CD4-positive, alpha-beta T cell (primary cell): ENCODE data around the gene RAPGEF4. TPM values are rescaled to one million over a fixed set of nuclear protein-coding genes. Genes with fewer than 3 reads are reported as not detected.

Experiments used
- ATAC-seq: fragments of 200-7000 bp; cut with Tn5 transposase; one replicate; pipeline ENCODE4 v1.10.0; 2022; ENCODE audit warnings: mild to moderate bottlenecking; ENCODE audit not compliant: poor library complexity
- CTCF ChIA-PET: fragments of 350-600 bp; sonication (Branson Sonifier 250); formaldehyde crosslinking; loops from one replicate; lab custom pipeline; 2021; ENCODE audit warnings: antibody characterized with exemption, inconsistent platforms; lab: Charles Lee
- POLR2A ChIA-PET: fragments of 350-600 bp; sonication (Branson Sonifier 250); formaldehyde crosslinking; loops from one replicate; lab custom pipeline; 2021; ENCODE audit warnings: antibody characterized with exemption, inconsistent platforms; lab: Charles Lee
- DNase-seq, 14 experiments: peaks; one replicate each; pipeline ENCODE4 v3.0.0-alpha.2; 2013 to 2020; ENCODE audit warnings: mixed read lengths in 2 of 14
- H3K27ac ChIP-seq, 2 donors: one replicate each; pipeline versions ENCODE4 v1.5.1 to v1.7.0; 2013; ENCODE audit warnings: low read length in 2 of 2, low read depth in 1 of 2, mild to moderate bottlenecking in 1 of 2
- H3K27me3 ChIP-seq, 2 experiments: 1 replicate in 1 of 2; 2 replicates in 1 of 2; pipeline versions ENCODE4 v1.6.1 to v1.7.0; 2013; ENCODE audit warnings: low read length in 2 of 2, control low read depth in 1 of 2, mild to moderate bottlenecking in 1 of 2, moderate library complexity in 1 of 2; ENCODE audit not compliant: insufficient read depth in 2 of 2, control insufficient read depth in 1 of 2
- H3K36me3 ChIP-seq: one replicate; pipeline ENCODE4 v1.6.1; 2013; ENCODE audit warnings: low read length, control low read depth; ENCODE audit not compliant: insufficient read depth
- H3K4me1 ChIP-seq: one replicate; pipeline ENCODE4 v1.6.1; 2013; ENCODE audit warnings: low read length, control low read depth; ENCODE audit not compliant: insufficient read depth
- H3K4me3 ChIP-seq: one replicate; pipeline ENCODE4 v1.5.1; 2013; ENCODE audit warnings: mild to moderate bottlenecking, low read length, moderate library complexity
- H3K9me3 ChIP-seq, 2 experiments: 1 replicate in 1 of 2; 2 replicates in 1 of 2; pipeline versions ENCODE4 v1.6.1 to v1.7.0; 2013; ENCODE audit warnings: low read length in 2 of 2, mild to moderate bottlenecking in 2 of 2, control low read depth in 1 of 2, moderate library complexity in 1 of 2; ENCODE audit not compliant: control insufficient read depth in 1 of 2, insufficient read depth in 1 of 2
- H3K27ac Mint-ChIP-seq: one replicate; pipeline ENCODE4 v1.8.0; 2020; ENCODE audit warnings: mixed read lengths
- H3K27me3 Mint-ChIP-seq: one replicate; pipeline ENCODE4 v1.8.0; 2021; ENCODE audit warnings: mixed read lengths
- H3K36me3 Mint-ChIP-seq: one replicate; pipeline ENCODE4 v1.8.0; 2021; ENCODE audit warnings: low read depth, mixed read lengths
- H3K4me1 Mint-ChIP-seq: one replicate; pipeline ENCODE4 v1.8.0; 2021; ENCODE audit warnings: low read depth, mixed read lengths
- H3K4me3 Mint-ChIP-seq: one replicate; pipeline ENCODE4 v1.8.0; 2020; ENCODE audit warnings: mild to moderate bottlenecking, mixed read lengths
- H3K9me3 Mint-ChIP-seq: one replicate; pipeline ENCODE4 v1.8.0; 2020; ENCODE audit warnings: mixed read lengths
- intact Hi-C, 2 experiments: fragments of 100-400 bp; cut with DNase I in 1 of 2; cut with micrococcal nuclease in 1 of 2; formaldehyde crosslinking; loops; one replicate each; pipeline versions ENCODE4 v1.15.1 to v1.9.0; 2023 to 2025; cut with DNase I, micrococcal nuclease
- total RNA-seq, 174 experiments: library from RNA in 2 of 174; stranded (reverse) in 2 of 174; gene quantifications; one replicate each; pipeline ENCODE4 v1.2.3 and lab custom pipeline; 2021 to 2026
- TF ChIP-seq, protein P1 (sequence below): fragments of 200-600 bp; IDR thresholded peaks from one replicate; pipeline ENCODE4 v1.8.0; 2022; ENCODE audit warnings: antibody characterized with exemption, mild to moderate bottlenecking

The RAPGEF4 gene
- total RNA-seq, 2 experiments from 2014 or later: 0.69 to 0.73 TPM

DNA sequence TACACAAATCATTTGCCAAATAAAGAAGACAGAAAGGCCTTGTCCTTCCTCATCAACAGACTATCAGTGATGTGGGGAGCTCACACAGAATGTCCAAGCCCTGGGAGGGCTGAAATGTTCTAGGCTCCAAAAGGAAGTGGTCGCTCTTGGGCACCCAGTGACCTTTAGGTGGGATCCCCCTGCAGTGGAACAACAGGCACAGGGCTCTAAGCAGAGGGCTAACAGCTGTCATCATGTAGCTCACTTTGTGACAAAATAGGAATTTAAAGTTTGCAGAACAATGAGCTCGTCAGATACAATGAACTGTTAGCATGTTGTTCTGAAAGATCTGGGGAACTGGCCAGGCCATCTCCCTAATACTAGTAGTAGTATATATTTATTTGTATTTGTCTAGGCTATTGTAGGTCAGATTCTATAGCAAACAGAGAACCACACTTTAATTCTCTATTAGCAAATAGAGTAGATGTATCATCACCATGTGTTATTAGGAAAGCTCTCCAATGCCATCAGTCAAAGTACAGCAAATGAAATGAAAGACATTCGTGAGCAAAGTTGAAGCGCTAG lies 188.5 kb downstream of the RAPGEF4 start:
- TF ChIP-seq, protein P1, sequence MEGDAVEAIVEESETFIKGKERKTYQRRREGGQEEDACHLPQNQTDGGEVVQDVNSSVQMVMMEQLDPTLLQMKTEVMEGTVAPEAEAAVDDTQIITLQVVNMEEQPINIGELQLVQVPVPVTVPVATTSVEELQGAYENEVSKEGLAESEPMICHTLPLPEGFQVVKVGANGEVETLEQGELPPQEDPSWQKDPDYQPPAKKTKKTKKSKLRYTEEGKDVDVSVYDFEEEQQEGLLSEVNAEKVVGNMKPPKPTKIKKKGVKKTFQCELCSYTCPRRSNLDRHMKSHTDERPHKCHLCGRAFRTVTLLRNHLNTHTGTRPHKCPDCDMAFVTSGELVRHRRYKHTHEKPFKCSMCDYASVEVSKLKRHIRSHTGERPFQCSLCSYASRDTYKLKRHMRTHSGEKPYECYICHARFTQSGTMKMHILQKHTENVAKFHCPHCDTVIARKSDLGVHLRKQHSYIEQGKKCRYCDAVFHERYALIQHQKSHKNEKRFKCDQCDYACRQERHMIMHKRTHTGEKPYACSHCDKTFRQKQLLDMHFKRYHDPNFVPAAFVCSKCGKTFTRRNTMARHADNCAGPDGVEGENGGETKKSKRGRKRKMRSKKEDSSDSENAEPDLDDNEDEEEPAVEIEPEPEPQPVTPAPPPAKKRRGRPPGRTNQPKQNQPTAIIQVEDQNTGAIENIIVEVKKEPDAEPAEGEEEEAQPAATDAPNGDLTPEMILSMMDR: no peak
- H3K27me3 ChIP-seq: peaks cover 0 to 12% of the 10 kb centered on the region in 2 experiments
- ATAC-seq: no peak
- H3K27ac ChIP-seq: no peak overlapping the region
- no peak for DNase-seq
- ChIA-PET POLR2A (interaction anchor here (0.6 kb wide), 1 partner anchor 61 kb away, joined by 3 read pairs; no protein-coding TSS in a partner anchor), CTCF (no interaction called here)
- no peaks in the 10 kb centered on the region for H3K9me3 Mint-ChIP-seq
- intact Hi-C loops: no loop called here
- H3K9me3 ChIP-seq: no peaks in the 10 kb centered on the region
- H3K36me3 Mint-ChIP-seq: no peaks in the 10 kb centered on the region
- peaks cover 4% of the 10 kb centered on the region for H3K27me3 Mint-ChIP-seq
- no peak overlapping the region for H3K4me3 ChIP-seq
- H3K36me3 ChIP-seq: no peaks in the 10 kb centered on the region
- no peaks in the 10 kb centered on the region for H3K4me1 ChIP-seq
- H3K4me1 Mint-ChIP-seq: no peaks in the 10 kb centered on the region
- no peak overlapping the region for H3K4me3 Mint-ChIP-seq
- H3K27ac Mint-ChIP-seq: no peak overlapping the region

DNA sequence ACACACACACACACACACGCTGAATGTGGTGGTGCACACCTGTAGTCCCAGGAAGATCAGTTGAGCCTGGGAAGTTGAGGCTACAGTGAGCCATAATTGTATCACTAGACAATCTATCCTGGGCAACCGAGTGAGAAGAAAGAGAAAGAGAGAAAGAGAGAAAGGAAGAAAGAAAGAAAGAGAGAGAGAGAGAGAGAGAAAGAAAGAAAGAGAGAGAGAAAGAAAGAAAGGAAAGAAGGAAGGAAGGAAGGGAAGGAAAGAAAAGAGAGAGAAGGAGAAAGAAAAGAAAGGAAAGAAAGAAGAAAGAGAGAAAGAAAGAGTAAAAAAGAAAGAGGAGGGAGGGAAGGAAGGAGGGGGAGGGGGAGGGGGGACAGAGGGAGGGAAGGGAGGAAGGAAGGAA lies 190.0 kb downstream of the RAPGEF4 start:
- CTCF ChIA-PET: no interaction called here
- H3K4me3 ChIP-seq: no peak overlapping the region
- TF ChIP-seq, protein P1: no peak
- DNase-seq (no peak), ATAC-seq (no peak)
- Mint-ChIP-seq H3K36me3 (no peaks in the 10 kb centered on the region), H3K27ac (no peak overlapping the region), H3K4me3 (no peak overlapping the region), H3K27me3 (peaks cover 9% of the 10 kb centered on the region), H3K4me1 (no peaks in the 10 kb centered on the region), H3K9me3 (no peaks in the 10 kb centered on the region)
- no peaks in the 10 kb centered on the region for H3K9me3 ChIP-seq
- POLR2A ChIA-PET: no interaction called here
- intact Hi-C loops: no loop called here
- H3K36me3 ChIP-seq: no peaks in the 10 kb centered on the region
- no peak overlapping the region for H3K27ac ChIP-seq
- no peaks in the 10 kb centered on the region for H3K4me1 ChIP-seq
- peaks cover 0 to 20% of the 10 kb centered on the region in 2 experiments for H3K27me3 ChIP-seq

DNA sequence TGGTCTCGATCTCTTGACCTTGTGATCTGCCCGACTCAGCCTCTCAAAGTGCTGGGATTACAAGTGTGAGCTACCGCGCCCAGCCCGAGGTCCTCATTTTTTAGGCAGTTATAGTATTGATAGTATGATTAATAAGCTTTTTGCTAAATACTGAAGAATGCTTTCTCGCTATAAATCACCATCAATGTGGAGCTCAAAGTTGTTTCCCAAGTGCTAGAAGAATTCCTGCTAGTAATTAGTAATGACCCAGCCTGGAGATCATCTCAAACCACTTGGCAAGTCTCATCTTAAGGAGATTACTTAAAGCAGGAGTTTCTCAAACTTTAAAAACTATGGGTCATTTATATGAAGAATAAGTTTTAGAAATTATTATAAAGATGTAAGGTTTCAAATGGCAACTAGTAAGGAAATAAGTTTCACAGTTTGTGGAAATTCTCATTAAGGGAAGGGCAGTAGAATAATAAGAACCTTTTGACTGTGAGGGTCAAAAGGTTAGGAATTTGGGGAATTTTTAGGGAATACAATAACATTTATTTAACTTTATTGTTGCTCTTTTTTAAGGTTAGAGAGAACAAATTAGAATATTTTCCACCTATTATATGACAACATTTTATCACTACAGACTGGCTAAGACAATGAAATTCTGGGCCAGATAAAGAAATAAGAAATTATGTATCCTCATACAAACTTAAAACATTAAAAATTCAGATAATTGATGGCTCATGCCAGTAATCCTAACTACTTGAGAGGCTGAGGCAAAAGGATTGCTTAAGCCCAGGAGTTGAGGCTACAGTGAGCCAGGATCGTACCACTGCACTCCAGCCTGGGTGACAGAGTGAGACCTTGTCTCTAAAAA lies 191.4 kb downstream of the RAPGEF4 start:
- Mint-ChIP-seq H3K36me3 (no peaks in the 10 kb centered on the region), H3K27me3 (peaks cover 4% of the 10 kb centered on the region), H3K4me1 (peaks cover 10% of the 10 kb centered on the region), H3K4me3 (no peak overlapping the region), H3K9me3 (no peaks in the 10 kb centered on the region), H3K27ac (no peak overlapping the region)
- ATAC-seq: no peak
- Histone ChIP-seq H3K27me3 (peaks cover 0 to 19% of the 10 kb centered on the region in 2 experiments), H3K4me3 (no peak overlapping the region), H3K9me3 (no peaks in the 10 kb centered on the region), H3K36me3 (no peaks in the 10 kb centered on the region), H3K4me1 (peaks cover 6% of the 10 kb centered on the region), H3K27ac (no peak overlapping the region)
- intact Hi-C loops: no loop called here
- TF ChIP-seq, protein P1: no peak
- ChIA-PET CTCF (interaction anchor here (1.1 kb wide), 1 partner anchor 10 kb away, joined by 3 read pairs; no protein-coding TSS in a partner anchor), POLR2A (no interaction called here)
- DNase-seq: no peak
